ENCODE results near the gene SGPP1.
"Not testable (repeated sequence)": the region's sequence is repeated elsewhere in the genome, so short reads cannot be mapped to it uniquely, and the experiment has no call there.

Gene SGPP1

GRCh38 chr14:63727736-63728728 is at the start of gene SGPP1:
SGPP1 (minus strand) TSS chr14:63728065; CDS start chr14:63727944, 121 bp downstream.
- peak; percentile 65 for DNase-seq

GRCh38 chr14:63777024-63777423 is 49.2 kb upstream of the SGPP1 start:
- no peak for DNase-seq

GRCh38 chr14:63773504-63773903 is 45.6 kb upstream of the SGPP1 start:
- peak; percentile 19 for DNase-seq

- peak; percentile 68 for DNase-seq
These were observed 42.4 kb upstream of the SGPP1 start for GRCh38 chr14:63770187-63770807.

- no peak for DNase-seq
These were observed 38.7 kb upstream of the SGPP1 start for GRCh38 chr14:63766611-63767010.

- no peak for DNase-seq
These were observed 36.8 kb upstream of the SGPP1 start for GRCh38 chr14:63764620-63765139.

GRCh38 chr14:63764103-63764502 is 36.2 kb upstream of the SGPP1 start:
- DNase-seq: no peak

- no peak for DNase-seq
These were observed 33.7 kb upstream of the SGPP1 start for GRCh38 chr14:63761351-63762117.

- DNase-seq: no peak
These were observed 32.1 kb upstream of the SGPP1 start for GRCh38 chr14:63760014-63760413.

GRCh38 chr14:63759456-63759855 is 31.6 kb upstream of the SGPP1 start:
- DNase-seq: no peak

GRCh38 chr14:63757211-63757610 is 29.3 kb upstream of the SGPP1 start:
- DNase-seq: no peak

GRCh38 chr14:63752449-63753169 is 24.7 kb upstream of the SGPP1 start:
- DNase-seq: no peak

GRCh38 chr14:63751076-63751475 is 23.2 kb upstream of the SGPP1 start:
- not testable (repeated sequence) for DNase-seq

GRCh38 chr14:63747846-63748245 is 20.0 kb upstream of the SGPP1 start:
- DNase-seq: no peak

- no peak for DNase-seq
These were observed 18.1 kb upstream of the SGPP1 start for GRCh38 chr14:63745858-63746425.

GRCh38 chr14:63745272-63745671 is 17.4 kb upstream of the SGPP1 start:
- no peak for DNase-seq

GRCh38 chr14:63737582-63738006 is 9.7 kb upstream of the SGPP1 start:
- no peak for DNase-seq

- DNase-seq: no peak
These were observed 7.9 kb upstream of the SGPP1 start for GRCh38 chr14:63735720-63736119.

- DNase-seq: no peak
These were observed 2.8 kb upstream of the SGPP1 start for GRCh38 chr14:63730659-63731058.

GRCh38 chr14:63727231-63727735 is 582 bp downstream of the SGPP1 start:
- peak; percentile 10 for DNase-seq

GRCh38 chr14:63726499-63726898 is 1.4 kb downstream of the SGPP1 start:
- no peak for DNase-seq
